NCI-H128 (cell line): ENCODE results near the gene IL1F10.

Experiments used
- DNase-seq: peaks from one replicate; lab custom pipeline; 2025; ENCODE audit not compliant: unreplicated experiment; lab: John Stamatoyannopoulos, UW

Gene IL1F10

DNA sequence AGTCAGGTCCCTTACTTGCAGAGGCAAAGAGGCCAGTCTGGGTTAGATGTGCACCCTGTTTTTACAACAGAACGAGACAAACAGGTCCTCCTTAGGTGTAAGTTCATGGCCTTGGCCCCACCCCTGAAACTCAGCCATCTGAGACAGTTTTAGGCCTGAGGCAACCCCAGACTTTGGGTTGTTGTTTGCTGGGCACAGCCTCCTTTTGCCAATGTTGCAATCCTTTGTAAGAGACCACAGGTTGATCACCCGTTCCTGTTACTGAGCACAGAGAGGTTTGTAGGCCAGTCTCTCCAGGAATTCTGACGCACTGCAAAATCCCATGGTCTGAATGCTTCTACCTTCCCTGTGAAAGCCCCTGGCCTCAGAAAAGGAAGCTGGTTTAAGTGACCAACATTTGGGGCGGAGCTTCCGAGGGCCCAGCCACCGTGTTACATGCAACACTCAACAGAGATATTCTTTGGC lies 44.1 kb downstream of the IL1F10 start:
- no peak for DNase-seq

DNA sequence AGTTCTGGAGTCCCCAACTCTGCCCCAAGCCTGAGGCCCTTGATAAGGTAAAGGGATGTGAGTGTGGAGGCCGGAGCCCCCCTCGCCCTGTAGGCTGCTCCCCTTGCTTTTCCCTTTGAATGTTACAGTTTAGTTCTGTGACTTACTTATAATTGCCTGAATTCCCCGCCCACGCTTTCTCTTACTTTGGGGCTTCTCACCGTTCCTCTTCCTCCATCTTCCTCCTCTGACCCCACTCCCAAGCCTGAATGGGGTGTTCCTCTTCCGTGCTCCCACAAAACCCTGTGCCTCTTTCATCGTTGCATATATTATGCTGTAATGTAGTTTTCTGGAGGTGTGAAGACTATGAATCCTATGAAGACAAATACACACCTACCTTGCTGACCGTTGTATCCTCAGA lies 44.7 kb downstream of the IL1F10 start:
- no peak for DNase-seq

DNA sequence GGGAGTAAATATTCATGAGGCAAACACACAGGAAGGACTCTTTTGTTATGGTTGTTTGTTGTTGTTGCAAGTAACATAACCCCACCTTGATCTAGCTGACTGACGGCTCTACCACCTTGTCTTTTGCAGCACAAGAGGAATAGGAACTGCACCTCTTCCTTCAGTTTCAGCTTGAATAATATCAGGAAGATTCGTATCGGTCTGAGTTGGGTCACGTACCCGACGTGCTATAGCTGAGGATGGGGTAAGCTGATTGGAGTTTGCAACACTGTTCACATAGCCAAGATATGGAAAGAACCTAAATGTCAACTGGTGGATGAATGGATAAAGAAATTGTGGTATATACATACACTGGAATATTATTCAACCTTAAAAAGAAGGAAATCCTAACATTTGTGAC lies 45.1 kb downstream of the IL1F10 start:
- no peak for DNase-seq

DNA sequence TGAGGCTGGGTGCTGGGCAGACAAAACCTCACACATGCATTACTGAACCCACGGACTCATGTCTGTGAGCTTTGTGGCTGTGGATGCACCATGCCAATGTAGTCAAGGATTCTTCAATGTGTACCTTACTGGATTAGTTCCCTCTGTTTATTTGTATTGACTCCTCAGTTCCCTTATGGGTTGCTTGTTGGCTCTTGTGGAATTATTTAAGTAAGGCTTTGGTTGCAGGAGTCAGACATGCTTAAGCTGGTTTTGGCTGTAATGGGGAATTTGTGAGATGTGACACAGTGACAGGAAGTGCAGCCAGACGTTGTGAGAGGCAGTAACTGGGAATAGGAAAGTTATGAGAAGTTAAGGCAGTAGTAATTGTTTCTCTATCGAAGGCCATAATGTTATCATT lies 46.0 kb downstream of the IL1F10 start:
- DNase-seq: no peak

DNA sequence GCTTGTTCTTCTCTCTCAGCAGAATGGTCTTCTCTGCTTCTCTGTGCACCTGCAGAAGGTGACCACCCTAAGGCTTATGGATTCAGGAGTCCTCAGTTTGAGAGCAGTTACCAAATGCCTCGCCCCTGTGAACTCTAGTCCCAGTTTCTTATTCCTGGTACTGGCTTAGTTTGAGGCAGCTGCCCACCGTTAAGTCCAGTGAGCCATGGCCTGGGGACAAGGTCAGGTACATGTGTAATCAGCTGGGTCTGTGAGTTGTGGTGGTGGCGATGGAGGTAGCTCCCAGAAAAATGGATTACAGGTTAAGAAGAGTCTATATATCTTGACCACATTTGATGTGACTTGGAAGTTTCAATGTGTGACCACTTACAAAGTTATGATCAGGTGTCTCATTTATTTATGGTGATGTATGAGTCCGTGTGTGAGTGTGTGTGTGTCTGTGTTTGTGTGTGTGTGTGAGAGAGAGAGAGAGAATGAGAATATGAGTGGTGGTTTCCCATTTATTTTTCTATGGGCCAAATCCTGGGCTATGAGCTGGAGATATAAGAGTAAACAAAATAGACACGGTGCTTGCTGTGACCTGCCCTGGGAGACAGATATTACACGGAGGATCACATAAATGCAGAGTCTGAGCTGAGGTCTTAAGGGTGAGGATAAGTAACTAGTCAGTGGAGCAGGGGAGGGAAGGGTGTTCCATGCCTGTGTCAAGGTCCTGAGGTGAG lies 46.6 kb downstream of the IL1F10 start:
- DNase-seq: no peak

DNA sequence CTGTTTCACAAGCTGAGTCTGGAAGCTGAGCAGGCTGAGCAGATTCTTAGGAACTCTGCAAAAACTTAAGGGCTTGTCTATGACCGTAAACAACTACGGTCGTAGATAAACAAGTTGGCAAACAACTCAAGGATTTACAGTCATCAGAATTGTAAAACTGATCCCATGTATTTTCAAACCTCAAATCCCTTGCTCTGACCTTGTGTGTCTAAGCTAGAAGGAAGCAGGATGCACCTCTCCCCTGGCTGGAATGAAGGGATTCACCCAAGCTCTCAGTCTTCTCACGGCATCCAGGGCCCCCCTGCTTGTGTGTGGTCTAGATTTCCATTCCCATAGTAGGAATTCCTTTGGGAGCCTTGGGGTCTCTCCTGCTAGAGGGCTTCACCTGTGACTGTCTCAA lies 47.2 kb downstream of the IL1F10 start:
- no peak for DNase-seq

DNA sequence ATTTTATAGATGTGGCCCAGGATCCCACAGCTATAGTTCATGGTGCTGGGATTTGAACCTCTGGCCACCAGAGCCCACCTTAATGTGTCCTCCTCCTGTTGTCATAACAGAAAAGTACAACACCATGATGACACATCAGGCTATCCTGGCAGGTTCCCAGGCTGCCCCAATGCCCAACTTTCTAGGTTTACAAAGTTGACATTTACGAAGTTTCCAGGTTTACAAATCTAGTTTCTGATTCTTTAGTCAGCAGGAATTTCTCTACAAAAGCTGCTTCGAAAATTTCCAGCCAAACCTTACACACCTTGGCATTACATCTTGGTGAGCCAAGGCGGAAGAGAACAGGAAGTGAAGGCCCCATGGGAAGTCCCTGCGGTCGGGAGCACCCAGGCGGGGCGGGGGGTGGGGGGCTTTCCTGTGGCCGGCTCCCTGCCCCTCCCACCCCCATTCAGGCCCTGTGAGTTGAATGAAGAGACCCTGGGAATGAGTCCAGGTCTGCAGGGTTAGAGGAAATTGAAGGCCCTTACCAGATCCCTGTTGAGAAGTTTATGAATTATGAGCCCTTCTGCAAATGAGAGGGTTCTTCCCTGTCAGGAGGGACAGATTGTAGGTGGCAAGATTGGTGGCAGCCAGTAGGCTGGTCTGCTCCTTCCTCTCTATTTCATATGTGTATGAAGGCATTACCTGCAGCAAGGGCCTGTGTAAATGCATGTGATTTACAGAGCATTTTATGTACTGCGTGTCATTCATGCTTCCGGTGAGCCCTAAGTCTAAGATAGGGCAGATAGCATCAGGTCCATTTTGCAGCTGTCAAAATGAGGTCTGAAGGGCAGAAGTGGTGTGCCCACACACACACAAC lies 48.6 kb downstream of the IL1F10 start:
- no peak for DNase-seq

DNA sequence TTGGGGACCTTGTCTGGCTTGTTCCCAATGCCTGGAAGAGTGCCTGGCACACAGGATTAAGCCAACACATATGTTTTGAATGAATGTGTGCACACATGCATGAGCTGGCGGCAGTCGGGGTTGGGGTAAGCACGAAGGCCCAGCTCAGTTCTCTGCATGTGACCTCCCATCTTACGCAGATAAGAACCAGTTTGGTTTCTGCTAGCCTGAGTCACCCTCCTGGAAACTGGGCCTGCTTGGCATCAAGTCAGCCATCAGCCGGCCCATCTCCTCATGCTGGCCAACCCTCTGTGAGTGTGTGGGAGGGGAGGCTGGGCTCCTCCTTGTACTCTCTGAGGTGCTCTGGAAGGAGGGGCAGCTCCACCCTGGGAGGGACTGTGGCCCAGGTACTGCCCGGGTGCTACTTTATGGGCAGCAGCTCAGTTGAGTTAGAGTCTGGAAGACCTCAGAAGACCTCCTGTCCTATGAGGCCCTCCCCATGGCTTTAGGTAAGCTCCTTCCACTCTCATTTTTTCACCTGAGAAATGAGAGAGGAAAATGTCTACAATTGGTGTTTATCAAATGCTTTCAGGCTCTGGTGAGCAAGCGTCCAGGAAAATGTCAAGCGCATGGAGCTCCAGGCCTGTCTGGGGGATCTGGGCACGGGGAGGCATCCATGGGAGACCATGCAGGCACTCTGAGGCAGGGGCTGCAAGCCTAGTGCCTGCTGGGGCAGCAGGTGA lies 49.9 kb downstream of the IL1F10 start:
- DNase-seq: no peak

DNA sequence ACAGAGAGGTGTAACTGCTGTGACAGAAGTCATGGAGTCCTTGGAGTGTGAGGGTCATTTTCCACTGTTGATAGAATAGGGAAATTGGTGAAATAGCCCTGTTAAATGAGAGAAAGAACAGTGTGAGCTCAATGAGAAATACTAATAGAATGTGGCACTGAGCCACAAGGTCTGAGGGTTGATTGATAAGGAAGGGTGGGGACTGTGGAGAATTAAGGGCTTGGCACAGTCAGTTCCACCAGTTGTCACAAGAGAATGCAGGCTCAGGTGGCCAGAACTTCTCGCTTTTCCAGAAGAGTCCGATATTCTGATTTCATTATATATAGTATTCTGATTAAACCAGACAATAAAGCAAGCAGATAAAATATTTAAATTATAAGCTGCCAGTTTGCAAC lies 50.5 kb downstream of the IL1F10 start:
- DNase-seq: no peak

DNA sequence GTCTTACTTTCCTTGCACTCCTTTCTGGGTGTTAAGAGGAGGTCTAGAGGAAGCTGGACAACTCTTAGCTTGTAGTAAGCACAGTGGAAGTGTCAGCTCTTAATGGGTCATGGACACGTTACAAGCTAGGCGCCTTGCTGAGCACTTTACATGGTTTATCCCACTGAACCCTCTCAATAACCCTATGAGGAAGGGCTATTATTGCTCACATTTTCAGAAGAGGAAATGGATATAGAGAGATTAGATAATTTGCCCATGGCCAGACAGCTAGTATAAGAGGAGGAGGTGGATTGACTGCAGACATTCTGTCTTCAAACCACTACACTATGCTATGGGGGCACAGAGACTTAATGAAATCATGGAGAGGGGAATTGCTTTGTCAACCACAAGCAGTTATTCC lies 51.3 kb downstream of the IL1F10 start:
- no peak for DNase-seq

DNA sequence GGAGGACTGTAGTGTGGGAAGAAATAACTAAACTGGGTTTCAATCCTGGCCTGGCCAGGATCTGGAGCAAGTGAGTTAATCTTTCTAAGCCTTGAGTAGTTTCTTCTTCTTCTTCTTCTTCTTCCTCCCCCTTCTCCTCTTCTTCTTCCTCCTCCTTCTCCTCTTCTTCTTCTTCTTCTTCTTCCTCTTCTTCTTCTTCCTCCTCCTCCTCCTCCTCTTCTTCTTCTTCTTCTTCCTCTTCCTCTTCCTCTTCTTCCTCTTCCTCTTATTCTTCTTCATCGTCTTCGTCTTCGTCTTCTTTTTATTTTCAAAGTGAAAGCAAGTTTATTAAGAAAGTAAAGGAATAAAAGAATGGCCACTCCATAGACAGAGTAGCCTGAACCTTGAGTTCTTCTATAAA lies 53.1 kb downstream of the IL1F10 start:
- DNase-seq: no peak

DNA sequence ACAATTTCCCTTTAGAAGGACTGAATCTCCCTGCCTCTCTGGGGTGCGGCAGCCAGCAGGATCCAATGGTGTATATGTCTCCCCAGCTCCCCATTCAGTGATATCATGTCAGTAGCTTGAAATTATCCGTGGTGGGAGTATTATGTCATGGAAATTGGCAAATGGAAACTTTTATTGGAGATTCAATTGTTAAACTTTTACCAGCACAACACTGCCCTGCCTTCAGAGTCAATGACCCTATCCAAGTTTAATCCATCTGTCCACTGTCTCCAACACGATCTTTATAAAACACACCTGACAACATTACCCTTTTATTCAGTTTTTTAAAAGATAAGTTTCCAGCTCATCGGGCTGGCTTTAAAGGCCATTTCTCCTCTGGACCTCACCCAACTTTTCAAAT lies 54.6 kb downstream of the IL1F10 start:
- DNase-seq: no peak

DNA sequence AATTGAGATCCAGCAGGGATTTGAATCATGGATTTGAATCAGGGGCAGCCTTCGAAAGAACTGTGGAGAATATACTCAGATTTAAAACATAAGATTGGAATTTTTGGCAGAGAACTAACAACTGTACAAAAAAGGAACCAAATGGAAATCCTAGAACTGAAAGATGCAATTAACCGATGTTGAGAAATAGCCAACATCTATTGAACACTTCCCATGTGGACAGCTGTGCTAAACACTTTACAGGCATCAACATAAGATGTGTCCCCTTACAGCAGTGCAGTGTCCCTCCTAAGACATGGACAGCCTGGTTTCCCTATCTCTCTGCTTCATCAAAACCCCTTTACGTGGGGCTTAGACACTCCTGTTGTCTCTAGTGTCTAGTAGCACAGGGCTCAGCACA lies 56.0 kb downstream of the IL1F10 start:
- DNase-seq: no peak

DNA sequence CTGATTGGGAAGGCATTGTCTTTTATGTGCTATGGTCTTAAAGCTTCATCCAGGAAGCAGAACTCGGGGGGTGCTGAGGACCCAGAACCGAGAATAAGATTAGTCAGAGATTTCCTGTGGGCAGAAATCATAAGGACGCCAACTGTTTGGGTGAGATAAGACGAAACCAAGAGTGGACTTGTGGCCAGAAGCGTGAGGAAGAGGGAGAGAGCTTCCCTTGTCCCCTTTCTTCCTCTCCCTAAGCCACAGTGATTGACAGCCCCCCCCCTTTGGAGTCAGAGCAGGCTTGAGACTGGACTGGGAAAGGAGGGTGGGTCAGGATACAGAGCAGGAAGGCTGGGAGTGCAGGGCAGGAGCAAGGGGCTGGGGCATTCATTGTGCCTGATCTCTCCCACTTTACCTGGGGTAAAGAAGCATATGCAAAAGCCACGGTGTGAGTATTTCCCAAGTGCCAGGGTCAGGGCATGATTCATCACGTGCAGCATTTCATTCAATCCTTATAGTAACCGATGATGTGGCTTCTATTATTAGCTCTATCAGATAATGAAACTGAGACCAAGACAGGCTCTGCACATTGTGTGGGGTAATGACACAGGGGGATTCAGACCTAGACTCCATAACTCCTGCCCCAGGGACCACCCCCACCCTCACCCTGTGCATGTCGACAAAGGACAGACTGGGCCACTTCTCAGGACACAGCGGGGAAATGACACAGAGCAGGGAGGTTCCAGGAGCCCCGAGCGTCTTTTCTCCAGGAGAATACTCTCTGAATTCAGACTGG lies 56.6 kb downstream of the IL1F10 start:
- no peak for DNase-seq
